Vagina (tissue), 2 donors: Measurements from ENCODE around the gene STAU1. TPM values are rescaled to one million over a fixed set of nuclear protein-coding genes. Genes with fewer than 3 reads are reported as not detected.

Experiments
- DNase-seq, 2 donors: peaks; one replicate each; pipeline ENCODE4 v3.0.0-alpha.2; 2017; ENCODE audit errors: extremely low spot score in 2 of 2
- H3K27ac ChIP-seq: fragments of 200-600 bp; sonication (generic); one replicate; pipeline ENCODE4 v1.5.1; 2019
- H3K27me3 ChIP-seq: fragments of 200-600 bp; sonication (generic); one replicate; pipeline ENCODE4 v1.5.1; 2019
- H3K36me3 ChIP-seq, 2 donors: fragments of 200-600 bp; sonication (generic); one replicate each; pipeline ENCODE4 v1.5.1; 2017 to 2019
- H3K4me1 ChIP-seq: fragments of 200-600 bp; sonication (generic); one replicate; pipeline ENCODE4 v1.5.1; 2019
- H3K4me3 ChIP-seq, 2 donors: fragments of 200-600 bp; sonication (generic); 1 replicate in 1 of 2; 2 replicates in 1 of 2; pipeline ENCODE4 v1.5.1; 2016 to 2019
- H3K9me3 ChIP-seq: fragments of 200-600 bp; sonication (generic); one replicate; pipeline ENCODE4 v1.5.1; 2019
- CTCF ChIP-seq, 3 experiments: fragments of 450-650 bp in 2 of 3; fragments of 200-600 bp in 1 of 3; sonication (generic) in 1 of 3; IDR thresholded peaks; one replicate each; pipeline ENCODE4 v1.5.1; 2017 to 2019; ENCODE audit warnings: antibody characterized with exemption in 3 of 3, mild to moderate bottlenecking in 2 of 3, moderate library complexity in 2 of 3
- POLR2A ChIP-seq, 2 donors: fragments of 450-650 bp; IDR thresholded peaks; one replicate each; pipeline ENCODE4 v1.6.1; 2017; ENCODE audit warnings: antibody characterized with exemption in 2 of 2, mild to moderate bottlenecking in 2 of 2, moderate library complexity in 2 of 2
- POLR2AphosphoS5 ChIP-seq, 2 donors: sonication (generic); formaldehyde crosslinking; IDR thresholded peaks; one replicate each; pipeline ENCODE4 v1.9.0; 2017; ENCODE audit warnings: antibody characterized with exemption in 2 of 2, mild to moderate bottlenecking in 2 of 2, low read depth in 1 of 2; ENCODE audit not compliant: insufficient read depth in 1 of 2
- intact Hi-C: fragments of 100-400 bp; cut with DNase I; formaldehyde crosslinking; loops from one replicate; pipeline ENCODE4 v1.15.1; 2023
- total RNA-seq: library from RNA; depleted of rRNA; stranded (reverse); fragments of >200 nt; gene quantifications from one replicate; pipeline ENCODE4 v1.2.3, GENCODE V29; 2016

Gene STAU1
- total RNA-seq, 1 donor from 2014 or later = 68.5 TPM

- no peak for DNase-seq
- TF ChIP-seq POLR2A (IDR thresholded peaks at IDR 0.05) (no peak), POLR2AphosphoS5 (IDR thresholded peaks at IDR 0.05; ENCODE audit: insufficient read depth in 1 of 2, low read depth in 1 of 2) (no peak), CTCF (IDR thresholded peaks at IDR 0.05) (no peak)
- intact Hi-C loops = no loop called here
- no peak overlapping the region for H3K27ac ChIP-seq
- H3K4me1 ChIP-seq = no peaks in the 10 kb centered on the region
- no peaks in the 10 kb centered on the region for H3K27me3 ChIP-seq
- H3K36me3 ChIP-seq = peaks cover 7 to 96% of the 10 kb centered on the region in 2 donors
- no peak overlapping the region for H3K4me3 ChIP-seq
- no peaks in the 10 kb centered on the region for H3K9me3 ChIP-seq
Measured at GRCh38 chr20:49233226-49233625, 45.1 kb upstream of the STAU1 start.

- Histone ChIP-seq H3K27me3 (no peaks in the 10 kb centered on the region), H3K9me3 (no peaks in the 10 kb centered on the region), H3K4me1 (no peaks in the 10 kb centered on the region), H3K27ac (no peak overlapping the region), H3K4me3 (no peak overlapping the region), H3K36me3 (peaks cover 7 to 90% of the 10 kb centered on the region in 2 donors)
- no peak for TF ChIP-seq POLR2A (IDR thresholded peaks at IDR 0.05)
- intact Hi-C loops = no loop called here
- DNase-seq = no peak
Measured at GRCh38 chr20:49231471-49231870, 43.3 kb upstream of the STAU1 start.

- TF ChIP-seq POLR2AphosphoS5 (IDR thresholded peaks at IDR 0.05; ENCODE audit: insufficient read depth in 1 of 2, low read depth in 1 of 2) (no peak), CTCF (IDR thresholded peaks at IDR 0.05) (no peak), POLR2A (IDR thresholded peaks at IDR 0.05) (no peak)
Measured at GRCh38 chr20:49230561-49231133, 42.5 kb upstream of the STAU1 start.

GRCh38 chr20:49230021-49230420, 41.9 kb upstream of the STAU1 start:
- H3K27ac ChIP-seq = no peak overlapping the region
- no peak for TF ChIP-seq POLR2AphosphoS5 (IDR thresholded peaks at IDR 0.05; ENCODE audit: insufficient read depth in 1 of 2, low read depth in 1 of 2)
- TF ChIP-seq POLR2A (IDR thresholded peaks at IDR 0.05) = no peak
- H3K4me3 ChIP-seq = no peak overlapping the region
- intact Hi-C loops = no loop called here
- no peaks in the 10 kb centered on the region for H3K27me3 ChIP-seq
- H3K4me1 ChIP-seq = no peaks in the 10 kb centered on the region
- peaks cover 7 to 90% of the 10 kb centered on the region in 2 donors for H3K36me3 ChIP-seq
- DNase-seq = no peak
- H3K9me3 ChIP-seq = no peaks in the 10 kb centered on the region

More at GRCh38 chr20:49230561-49231133, 42.5 kb upstream of the STAU1 start:
- H3K27ac ChIP-seq = no peak overlapping the region
- H3K36me3 ChIP-seq = peaks cover 7 to 90% of the 10 kb centered on the region in 2 donors
- intact Hi-C loops = no loop called here
- no peaks in the 10 kb centered on the region for H3K27me3 ChIP-seq
- H3K4me1 ChIP-seq = no peaks in the 10 kb centered on the region
- no peak overlapping the region for H3K4me3 ChIP-seq
- DNase-seq = no peak
- no peaks in the 10 kb centered on the region for H3K9me3 ChIP-seq

- Histone ChIP-seq H3K27me3 (no peaks in the 10 kb centered on the region), H3K27ac (no peak overlapping the region)
Measured at GRCh38 chr20:49229381-49229780, 41.2 kb upstream of the STAU1 start.

More at GRCh38 chr20:49229381-49229780, 41.2 kb upstream of the STAU1 start:
- no peak for TF ChIP-seq POLR2A (IDR thresholded peaks at IDR 0.05)
- TF ChIP-seq POLR2AphosphoS5 (IDR thresholded peaks at IDR 0.05; ENCODE audit: insufficient read depth in 1 of 2, low read depth in 1 of 2) = no peak
- no peak for TF ChIP-seq CTCF (IDR thresholded peaks at IDR 0.05)
- intact Hi-C loops = no loop called here
- DNase-seq = no peak
- Histone ChIP-seq H3K4me3 (no peak overlapping the region), H3K36me3 (peaks cover 7 to 90% of the 10 kb centered on the region in 2 donors), H3K4me1 (no peaks in the 10 kb centered on the region), H3K9me3 (no peaks in the 10 kb centered on the region)
